Natural killer cell treated with Interleukin-12 subunit alpha and Interleukin-12 subunit beta and Interleukin-15 and Interleukin-18, amount 100 ng/mL, for 72 hours (primary cell): ENCODE measurements around the gene TCEANC. TPM values are rescaled to one million over a fixed set of nuclear protein-coding genes. Genes with fewer than 3 reads are reported as not detected.
"Not testable (repeated sequence)": the region's sequence is repeated elsewhere in the genome, so short reads cannot be mapped to it uniquely, and the experiment has no call there.

Experiments
- ATAC-seq, 2 donors: fragments of 150-1000 bp; cut with Tn5 transposase in 1 of 2; sonication (Bioruptor Pico), chemical (Tn5 transposase) in 1 of 2; 2 replicates each; pipeline ENCODE4 v1.10.0; 2021
- DNase-seq: peaks from one replicate; pipeline ENCODE4 v3.0.0; 2022; ENCODE audit warnings: low spot score
- H3K27ac Mint-ChIP-seq, 2 donors: 1 replicate in 1 of 2; 2 replicates in 1 of 2; pipeline ENCODE4 v1.8.0; 2022; ENCODE audit warnings: mixed read lengths in 2 of 2, mild to moderate bottlenecking in 1 of 2, moderate library complexity in 1 of 2
- H3K27me3 Mint-ChIP-seq, 2 donors: 1 replicate in 1 of 2; 2 replicates in 1 of 2; pipeline ENCODE4 v1.8.0; 2022; ENCODE audit warnings: mixed read lengths in 2 of 2
- H3K36me3 Mint-ChIP-seq: one replicate; pipeline ENCODE4 v1.8.0; 2022; ENCODE audit warnings: mixed read lengths
- H3K4me1 Mint-ChIP-seq, 2 donors: 1 replicate in 1 of 2; 2 replicates in 1 of 2; pipeline ENCODE4 v1.8.0; 2022; ENCODE audit warnings: low read depth in 2 of 2, mixed read lengths in 2 of 2, mild to moderate bottlenecking in 1 of 2
- H3K4me3 Mint-ChIP-seq: one replicate; pipeline ENCODE4 v1.8.0; 2022; ENCODE audit warnings: mixed read lengths
- H3K9me3 Mint-ChIP-seq: 2 replicates; pipeline ENCODE4 v1.8.0; 2022; ENCODE audit warnings: mixed read lengths
- total RNA-seq, 2 donors: library from RNA; stranded (reverse); gene quantifications; one replicate each; pipeline ENCODE4 v1.2.3, GENCODE V29; 2022

TCEANC gene, protein sequence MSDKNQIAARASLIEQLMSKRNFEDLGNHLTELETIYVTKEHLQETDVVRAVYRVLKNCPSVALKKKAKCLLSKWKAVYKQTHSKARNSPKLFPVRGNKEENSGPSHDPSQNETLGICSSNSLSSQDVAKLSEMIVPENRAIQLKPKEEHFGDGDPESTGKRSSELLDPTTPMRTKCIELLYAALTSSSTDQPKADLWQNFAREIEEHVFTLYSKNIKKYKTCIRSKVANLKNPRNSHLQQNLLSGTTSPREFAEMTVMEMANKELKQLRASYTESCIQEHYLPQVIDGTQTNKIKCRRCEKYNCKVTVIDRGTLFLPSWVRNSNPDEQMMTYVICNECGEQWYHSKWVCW
- 1 to 10 TPM; 2.8 to 4.2 TPM for total RNA-seq

DNA sequence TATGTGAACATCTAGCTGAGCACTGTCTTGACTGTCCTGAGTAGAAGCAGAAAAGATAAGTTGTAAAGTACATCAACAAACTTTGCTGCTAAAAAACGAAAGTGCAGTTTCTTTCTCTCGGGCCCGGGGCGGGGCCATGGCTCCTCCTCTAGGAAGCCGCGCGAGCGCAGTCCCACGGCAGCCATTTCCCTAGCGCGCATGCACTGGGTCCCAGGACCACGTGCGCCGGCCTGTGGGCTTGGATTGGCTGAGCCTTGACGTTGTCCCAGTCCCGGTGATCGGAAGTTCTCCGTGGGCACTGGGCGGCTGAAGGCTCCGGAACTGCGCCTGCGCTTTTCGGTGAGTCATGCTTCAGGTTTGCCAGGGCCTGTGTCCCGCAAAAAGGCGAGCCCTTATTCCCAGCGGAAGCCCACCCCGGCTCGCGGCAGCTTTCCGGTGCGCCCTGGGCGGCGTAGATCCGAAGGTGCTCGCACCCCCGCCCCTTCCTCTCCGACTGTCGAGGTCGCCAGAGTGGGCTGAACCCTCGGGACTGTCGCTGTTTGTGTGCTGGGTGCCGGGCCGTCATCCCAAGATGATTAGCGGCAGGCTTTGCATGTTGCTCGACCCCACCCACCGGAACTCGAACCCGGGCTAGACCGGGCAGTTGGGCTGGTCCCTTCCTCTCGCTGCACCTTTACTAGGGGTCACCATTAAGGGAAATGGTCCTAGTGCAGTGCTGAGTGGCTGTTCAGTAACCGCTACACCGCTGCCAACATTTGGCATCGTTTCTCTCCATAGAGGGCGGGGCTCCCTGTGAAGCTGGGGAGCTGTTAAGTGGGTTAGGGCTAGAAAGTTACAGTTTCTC, at the start of gene TCEANC:
Gene TCEANC, plus strand, starts transcription at position 292 of the 844 bp plus-strand sequence. CDS start 9,368 bp downstream, outside the sequence.
- Mint-ChIP-seq H3K4me3 (peak within 1 kb of the TSS; percentile 85), H3K4me1 (peaks cover 22 to 24% of the 10 kb centered on the region in 2 donors)

DNA sequence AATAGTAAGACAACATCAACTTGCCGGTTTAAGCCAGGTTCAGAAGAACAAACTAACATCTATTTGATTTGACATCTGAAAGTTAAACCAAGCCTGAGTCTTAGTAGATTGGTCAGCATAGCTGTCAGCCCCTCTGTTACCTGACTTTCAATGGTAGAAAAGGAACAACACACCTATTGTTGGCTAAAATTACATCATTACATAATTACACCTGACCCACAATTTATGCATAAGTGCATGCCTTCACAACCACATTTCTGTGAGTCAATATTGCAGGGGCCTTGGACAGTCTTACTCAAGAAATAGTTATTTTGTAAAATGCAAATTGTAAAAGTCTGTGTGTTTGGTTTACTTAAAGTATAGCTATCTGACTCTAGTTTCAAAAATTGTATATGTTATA, 47.3 kb upstream of the TCEANC start:
- Mint-ChIP-seq H3K36me3 (no peaks in the 10 kb centered on the region), H3K27me3 (peaks cover 0 to 8% of the 10 kb centered on the region in 2 donors), H3K4me1 (no peaks in the 10 kb centered on the region), H3K4me3 (no peak overlapping the region), H3K9me3 (no peaks in the 10 kb centered on the region), H3K27ac (no peak overlapping the region)
- ATAC-seq (no peak), DNase-seq (no peak)

More for the DNA sequence above, at the start of gene TCEANC:
- H3K27me3 Mint-ChIP-seq: peaks cover 0 to 6% of the 10 kb centered on the region in 2 donors
- ATAC-seq: peak; percentile 97 to 99
- no peaks in the 10 kb centered on the region for H3K9me3 Mint-ChIP-seq
- H3K36me3 Mint-ChIP-seq: no peaks in the 10 kb centered on the region
- H3K27ac Mint-ChIP-seq: peak within 1 kb of the TSS; percentile 76 to 91
- DNase-seq: peak; percentile 97

DNA sequence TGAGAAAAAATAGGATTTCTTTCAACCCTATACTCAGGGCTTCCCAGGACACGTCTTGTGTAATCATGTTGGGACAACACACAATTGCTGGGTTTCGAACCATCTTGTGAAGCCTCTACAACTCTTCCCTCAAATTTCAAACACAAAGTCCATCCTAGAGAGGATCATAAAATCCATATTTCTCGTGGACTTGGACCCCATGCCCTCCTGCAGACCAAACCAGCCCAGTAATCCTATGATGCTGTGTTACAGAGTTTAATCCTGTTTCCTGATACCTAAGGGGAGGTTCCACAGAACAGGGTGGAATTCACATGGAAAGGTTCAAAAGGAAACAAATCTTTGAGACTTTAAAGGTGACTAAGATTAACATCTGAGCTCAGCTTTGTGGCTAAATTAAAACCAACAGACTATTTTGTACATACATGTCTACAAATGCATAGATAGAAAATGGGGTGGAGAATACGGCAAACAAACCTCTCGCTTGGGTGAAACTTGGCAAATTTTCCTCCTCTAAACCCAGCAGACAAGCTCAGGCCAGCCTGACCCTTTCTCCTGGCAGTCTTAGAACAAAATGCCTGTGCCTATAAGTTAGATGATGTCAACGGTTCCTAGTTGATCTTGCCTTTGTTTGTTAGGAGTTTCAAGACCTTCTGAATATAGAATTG, 45.5 kb upstream of the TCEANC start:
- H3K4me1 Mint-ChIP-seq: no peaks in the 10 kb centered on the region
- no peak overlapping the region for H3K4me3 Mint-ChIP-seq
- no peak overlapping the region for H3K27ac Mint-ChIP-seq
- no peaks in the 10 kb centered on the region for H3K36me3 Mint-ChIP-seq
- peaks cover 0 to 3% of the 10 kb centered on the region in 2 donors for H3K27me3 Mint-ChIP-seq
- ATAC-seq: no peak
- no peak for DNase-seq
- H3K9me3 Mint-ChIP-seq: no peaks in the 10 kb centered on the region

DNA sequence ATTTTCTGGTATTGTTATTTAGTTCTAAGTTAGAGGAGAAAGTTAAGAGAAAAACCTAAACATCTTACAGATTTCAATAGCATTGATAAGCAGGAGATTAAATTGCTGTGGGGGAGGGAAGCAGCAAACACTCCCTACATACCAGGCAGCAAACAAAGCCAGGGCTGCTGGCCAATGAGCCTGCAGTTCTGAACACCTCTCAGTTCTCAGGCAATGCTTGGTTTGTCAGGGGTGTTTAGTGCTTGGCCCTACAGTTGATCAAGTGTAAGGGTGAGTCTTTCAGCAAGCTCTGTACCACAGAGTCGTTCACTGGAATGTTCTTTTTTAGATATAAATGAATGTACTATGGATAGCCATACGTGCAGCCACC, 45.0 kb upstream of the TCEANC start:
- H3K9me3 Mint-ChIP-seq: no peaks in the 10 kb centered on the region
- no peaks in the 10 kb centered on the region for H3K4me1 Mint-ChIP-seq
- H3K27me3 Mint-ChIP-seq: peaks cover 0 to 3% of the 10 kb centered on the region in 2 donors
- no peak for ATAC-seq
- H3K4me3 Mint-ChIP-seq: no peak overlapping the region
- no peaks in the 10 kb centered on the region for H3K36me3 Mint-ChIP-seq
- H3K27ac Mint-ChIP-seq: no peak overlapping the region
- no peak for DNase-seq

DNA sequence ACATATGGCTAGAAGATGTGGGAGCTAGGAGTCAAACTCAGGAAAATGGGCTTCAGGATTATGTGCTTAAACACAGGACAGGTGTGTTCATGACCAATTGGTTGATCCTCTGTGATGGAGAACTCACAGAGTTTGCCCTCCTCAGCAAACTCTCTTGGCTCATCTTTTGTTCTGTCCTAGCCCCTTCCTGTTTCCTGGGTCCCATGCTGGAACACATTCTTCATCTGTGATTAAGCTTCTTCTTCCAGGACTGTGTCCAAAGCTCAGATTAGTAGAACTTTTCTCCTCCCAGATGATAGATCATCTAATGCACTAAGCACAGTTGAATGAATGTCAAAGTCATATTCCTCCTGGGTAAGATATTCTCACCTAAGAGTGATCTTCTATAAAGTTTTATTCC, 38.8 kb upstream of the TCEANC start:
- ATAC-seq (no peak), DNase-seq (no peak)
- no peaks in the 10 kb centered on the region for H3K9me3 Mint-ChIP-seq
- H3K4me3 Mint-ChIP-seq: no peak overlapping the region
- H3K27ac Mint-ChIP-seq: no peak overlapping the region
- no peaks in the 10 kb centered on the region for H3K36me3 Mint-ChIP-seq
- peaks cover 0 to 2% of the 10 kb centered on the region in 2 donors for H3K27me3 Mint-ChIP-seq
- no peaks in the 10 kb centered on the region for H3K4me1 Mint-ChIP-seq

DNA sequence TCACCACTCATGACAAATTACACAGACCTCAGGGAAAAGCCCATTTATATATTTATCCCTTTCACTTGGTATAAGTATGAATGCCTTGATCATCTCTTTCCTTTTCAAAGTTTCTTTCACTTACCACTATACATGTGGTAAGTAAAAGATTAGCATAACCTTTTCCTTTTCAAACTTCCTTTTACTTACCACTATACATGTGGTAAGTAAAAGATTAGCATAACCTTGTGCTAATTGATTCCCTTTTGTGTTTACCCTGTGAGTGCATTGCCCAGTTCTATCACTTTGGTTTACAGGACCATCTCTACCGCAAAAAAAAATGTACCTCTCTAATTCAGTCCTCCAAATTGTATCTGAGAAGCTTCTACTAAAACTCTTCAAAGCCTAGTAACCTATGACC, 32.7 kb upstream of the TCEANC start:
- Mint-ChIP-seq H3K4me3 (no peak overlapping the region), H3K27me3 (peaks cover 0 to 25% of the 10 kb centered on the region in 2 donors), H3K27ac (no peak overlapping the region), H3K4me1 (peaks cover 0 to 9% of the 10 kb centered on the region in 2 donors), H3K9me3 (no peaks in the 10 kb centered on the region), H3K36me3 (no peaks in the 10 kb centered on the region)
- DNase-seq: no peak
- no peak for ATAC-seq

DNA sequence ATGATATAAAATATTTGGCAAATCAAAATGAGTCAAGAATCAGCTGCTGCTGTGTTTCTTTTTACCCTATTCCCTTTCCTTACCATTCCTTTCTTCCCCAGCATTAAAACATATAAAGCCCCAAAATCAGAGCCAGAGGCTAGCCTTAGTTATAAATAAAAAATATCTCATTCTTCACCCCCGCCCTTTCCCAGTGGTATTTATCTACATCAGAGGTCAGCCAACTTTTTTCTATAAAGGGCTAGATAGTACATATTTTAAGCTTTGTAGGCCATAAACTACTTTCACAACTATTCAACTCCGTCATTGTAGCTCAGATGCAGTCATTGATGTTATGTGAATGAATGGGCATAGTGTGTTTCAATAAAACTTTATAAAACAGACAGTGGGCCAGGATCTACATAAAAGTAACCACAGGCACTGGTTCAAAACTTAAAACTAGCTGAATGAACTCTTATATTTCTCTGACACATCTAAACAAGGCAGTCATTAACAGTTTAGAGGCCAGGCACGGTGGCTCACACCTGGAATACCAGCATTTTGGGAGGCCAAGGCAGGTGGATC, 30.5 kb upstream of the TCEANC start:
- no peak for ATAC-seq
- Mint-ChIP-seq H3K27me3 (peaks cover 0 to 27% of the 10 kb centered on the region in 2 donors), H3K9me3 (no peaks in the 10 kb centered on the region), H3K27ac (no peak overlapping the region), H3K36me3 (no peaks in the 10 kb centered on the region), H3K4me3 (no peak overlapping the region), H3K4me1 (peaks cover 0 to 9% of the 10 kb centered on the region in 2 donors)
- no peak for DNase-seq

DNA sequence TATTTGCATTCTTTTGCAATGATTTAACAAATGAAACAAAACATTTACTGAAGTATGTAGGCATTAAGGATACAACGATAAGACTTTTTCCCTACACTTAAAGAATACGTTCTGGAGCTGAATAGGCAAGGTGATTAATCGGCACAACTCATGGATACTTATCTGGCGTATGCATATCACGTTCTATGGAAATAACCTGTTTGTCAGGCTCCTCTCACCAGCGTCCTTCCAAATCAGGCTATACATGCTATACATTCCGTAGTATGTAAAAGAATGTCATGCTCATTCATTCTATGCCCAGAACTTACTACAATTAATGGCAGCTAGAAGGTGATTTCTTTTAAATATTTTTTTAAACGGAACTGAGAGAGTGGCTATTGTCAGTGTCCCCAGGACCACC, 25.6 kb upstream of the TCEANC start:
- H3K27me3 Mint-ChIP-seq: peaks cover 0 to 16% of the 10 kb centered on the region in 2 donors
- no peaks in the 10 kb centered on the region for H3K4me1 Mint-ChIP-seq
- DNase-seq (no peak), ATAC-seq (no peak)
- H3K36me3 Mint-ChIP-seq: no peaks in the 10 kb centered on the region
- no peak overlapping the region for H3K27ac Mint-ChIP-seq
- no peak overlapping the region for H3K4me3 Mint-ChIP-seq
- H3K9me3 Mint-ChIP-seq: no peaks in the 10 kb centered on the region

DNA sequence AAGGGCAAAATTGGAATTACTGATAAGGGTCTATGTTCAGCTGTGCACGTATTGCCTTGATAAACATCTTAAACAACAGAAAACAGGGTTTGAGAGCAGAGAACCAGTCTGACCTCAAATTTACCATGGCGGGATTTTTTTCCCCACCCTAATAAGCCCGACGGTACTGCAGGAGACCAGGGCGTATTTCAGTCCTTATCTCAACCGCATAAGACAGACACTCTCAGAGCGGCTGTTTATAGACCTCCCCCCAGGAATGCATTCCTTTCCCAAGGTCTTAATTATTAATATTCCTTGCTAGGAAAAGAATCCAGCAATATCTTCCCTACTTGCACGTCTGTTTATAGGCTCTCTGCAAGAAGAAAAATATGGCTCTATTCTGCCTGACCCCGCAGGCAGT, 15.7 kb upstream of the TCEANC start:
- not testable (repeated sequence) for H3K9me3 Mint-ChIP-seq, H3K4me3 Mint-ChIP-seq, H3K4me1 Mint-ChIP-seq, ATAC-seq, H3K27ac Mint-ChIP-seq, DNase-seq
- Mint-ChIP-seq H3K36me3 (peaks cover 11% of the 10 kb centered on the region), H3K27me3 (peaks cover 7 to 21% of the 10 kb centered on the region in 2 donors)

DNA sequence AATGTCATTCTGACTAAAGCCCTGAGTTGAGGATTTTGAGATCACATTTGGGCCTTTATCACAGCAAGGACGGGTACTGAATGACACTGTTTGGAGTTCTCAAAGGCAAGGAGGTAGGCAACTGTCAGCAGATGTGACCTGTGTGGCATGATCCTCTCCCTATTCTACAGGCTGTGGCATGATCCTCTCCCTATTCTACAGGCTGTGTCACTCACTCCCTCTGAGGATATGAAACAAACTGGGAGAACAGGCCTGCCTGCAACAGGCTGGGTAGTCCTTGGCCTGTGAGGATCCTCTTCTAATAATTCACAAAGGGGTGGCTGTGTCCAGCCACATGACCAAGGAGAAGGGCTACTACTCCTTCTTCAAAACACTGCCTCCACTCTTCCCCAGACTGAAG, 14.9 kb upstream of the TCEANC start:
- H3K4me3 Mint-ChIP-seq: no peak overlapping the region
- peaks cover 7 to 21% of the 10 kb centered on the region in 2 donors for H3K27me3 Mint-ChIP-seq
- no peak overlapping the region for H3K27ac Mint-ChIP-seq
- H3K36me3 Mint-ChIP-seq: peaks cover 11% of the 10 kb centered on the region
- no peaks in the 10 kb centered on the region for H3K4me1 Mint-ChIP-seq
- H3K9me3 Mint-ChIP-seq: peaks cover 6% of the 10 kb centered on the region
- DNase-seq (no peak), ATAC-seq (no peak)

DNA sequence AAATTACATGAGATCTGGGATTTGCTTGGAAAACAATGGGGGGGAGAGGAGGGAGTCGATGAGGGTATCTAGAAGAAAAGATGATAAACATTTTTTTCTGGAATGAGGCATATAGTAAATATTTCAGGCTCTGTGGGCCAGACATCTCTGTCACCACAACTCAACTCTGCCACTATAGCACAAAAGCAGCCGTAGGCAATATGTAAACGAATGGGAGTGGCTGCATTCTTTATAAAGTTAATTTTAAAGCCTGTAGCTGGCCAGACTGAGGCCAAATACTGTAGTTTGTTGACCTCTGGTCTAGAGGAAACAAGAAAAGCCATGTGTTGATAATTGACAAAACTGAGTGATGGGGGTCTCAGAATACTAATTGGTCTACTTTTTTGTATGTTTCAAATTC, 14.1 kb upstream of the TCEANC start:
- Mint-ChIP-seq H3K9me3 (peaks cover 6% of the 10 kb centered on the region), H3K27me3 (peaks cover 7 to 18% of the 10 kb centered on the region in 2 donors), H3K4me3 (no peak overlapping the region), H3K4me1 (no peaks in the 10 kb centered on the region), H3K27ac (no peak overlapping the region), H3K36me3 (peaks cover 11% of the 10 kb centered on the region)
- DNase-seq (no peak), ATAC-seq (no peak)

DNA sequence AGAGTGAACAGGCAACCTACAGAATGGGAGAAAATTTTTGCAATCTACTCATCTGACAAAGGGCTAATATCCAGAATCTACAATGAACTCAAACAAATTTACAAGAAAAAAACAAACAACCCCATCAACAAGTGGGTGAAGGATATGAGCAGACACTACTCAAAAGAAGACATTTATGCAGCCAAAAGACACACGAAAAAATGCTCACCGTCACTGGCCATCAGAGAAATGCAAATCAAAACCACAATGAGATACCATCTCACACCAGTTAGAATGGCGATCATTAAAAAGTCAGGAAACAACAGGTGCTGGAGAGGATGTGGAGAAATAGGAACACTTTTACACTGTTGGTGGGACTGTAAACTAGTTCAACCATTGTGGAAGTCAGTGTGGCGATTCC, 11.3 kb upstream of the TCEANC start:
- not testable (repeated sequence) for H3K9me3 Mint-ChIP-seq, H3K36me3 Mint-ChIP-seq, H3K27me3 Mint-ChIP-seq, DNase-seq, H3K27ac Mint-ChIP-seq, H3K4me3 Mint-ChIP-seq, H3K4me1 Mint-ChIP-seq, ATAC-seq

DNA sequence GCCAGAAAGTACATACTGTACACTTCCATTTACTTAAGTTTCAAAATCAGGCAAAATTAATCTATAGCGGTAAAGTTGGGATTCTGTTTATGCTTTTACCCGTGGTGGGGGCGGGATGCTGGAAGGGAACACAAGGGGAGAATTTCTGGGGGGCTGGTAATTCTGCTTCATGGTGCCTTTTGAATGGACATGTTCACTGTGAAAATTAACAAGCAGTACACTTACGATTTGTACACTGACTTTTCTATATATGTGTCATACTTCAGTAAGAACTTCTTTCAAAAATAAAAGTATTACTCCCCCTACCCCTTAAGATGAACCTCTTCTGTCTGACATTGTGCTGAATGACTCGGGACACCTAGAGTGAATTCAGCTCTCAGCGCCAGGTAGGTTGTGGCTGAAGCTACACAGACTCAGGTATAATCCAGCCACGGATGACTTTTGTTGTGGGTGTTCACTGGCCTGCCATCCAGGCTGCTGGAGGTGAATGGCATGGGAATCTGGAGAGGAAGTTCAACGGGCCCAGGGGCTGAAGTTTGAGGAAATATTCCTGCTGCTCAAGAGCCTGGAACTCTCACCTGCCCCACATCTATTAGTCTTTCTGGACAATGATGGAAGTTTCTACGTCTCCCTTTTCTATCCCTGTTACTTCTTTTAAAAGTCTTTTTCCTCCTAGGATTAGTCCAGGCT, 7.3 kb upstream of the TCEANC start:
- Mint-ChIP-seq H3K9me3 (no peaks in the 10 kb centered on the region), H3K36me3 (no peaks in the 10 kb centered on the region), H3K27ac (peak overlapping the region in 1 of 2 donors; percentile 96), H3K27me3 (peaks cover 0 to 15% of the 10 kb centered on the region in 2 donors), H3K4me3 (no peak overlapping the region), H3K4me1 (peaks cover 9 to 12% of the 10 kb centered on the region in 2 donors)
- DNase-seq: no peak
- no peak for ATAC-seq
